H1 (cell line): ENCODE measurements around the gene RAB3IL1. TPM values are rescaled to one million over a fixed set of nuclear protein-coding genes. Genes with fewer than 3 reads are reported as not detected.
A peak's percentile ranks its signal among the peaks of the same experiment; 100 is the strongest.

Source experiments
- CTCF ChIA-PET: fragments of 300-600 bp; sonication (Branson Sonifier 250); formaldehyde crosslinking; loops from one replicate; lab custom pipeline; 2021; ENCODE audit not compliant: partially characterized antibody; lab: Charles Lee
- POLR2A ChIA-PET: fragments of 300-600 bp; sonication (Branson Sonifier 250); formaldehyde crosslinking; loops from one replicate; lab custom pipeline; 2021; ENCODE audit warnings: inconsistent platforms; ENCODE audit not compliant: partially characterized antibody; lab: Charles Lee
- DNase-seq, 2 experiments: peaks; one replicate each; pipeline versions ENCODE4 v3.0.0 to v3.0.0-alpha.2; 2010 to 2022; ENCODE audit warnings: low spot score in 2 of 2, low read depth in 1 of 2, mixed read lengths in 1 of 2
- FAIRE-seq: peaks from 2 replicates; lab custom pipeline; 2011; peaks lifted over from hg19 to GRCh38; lab: Jason Lieb, UNC
- H2AFZ ChIP-seq: 2 replicates; pipeline ENCODE4 v1.8.1; 2012; ENCODE audit warnings: low read length, inconsistent platforms
- H2AK5ac ChIP-seq: 2 replicates; pipeline ENCODE4 v1.6.1; 2013; ENCODE audit warnings: low read depth, low read length
- H2BK120ac ChIP-seq: replicated peaks from 2 replicates; pipeline ENCODE3; 2013; ENCODE audit warnings: low read depth, low read length, inconsistent platforms
- H2BK12ac ChIP-seq: 2 replicates; pipeline ENCODE4 v1.6.1; 2013; ENCODE audit warnings: low read depth, low read length
- H2BK15ac ChIP-seq: 2 replicates; pipeline ENCODE4 v1.6.1; 2013; ENCODE audit warnings: low read length
- H2BK20ac ChIP-seq: 2 replicates; pipeline ENCODE4 v1.6.1; 2013; ENCODE audit warnings: low read length
- H2BK5ac ChIP-seq: 2 replicates; pipeline ENCODE4 v1.6.1; 2013; ENCODE audit warnings: low read depth, low read length
- H3K14ac ChIP-seq: 2 replicates; pipeline ENCODE4 v1.6.1; 2013; ENCODE audit warnings: inconsistent platforms; ENCODE audit not compliant: insufficient read length
- H3K18ac ChIP-seq: 2 replicates; pipeline ENCODE4 v1.6.1; 2013; ENCODE audit warnings: low read length; ENCODE audit errors: extremely low read depth
- H3K23ac ChIP-seq: 2 replicates; pipeline ENCODE4 v1.6.1; 2013; ENCODE audit warnings: inconsistent platforms; ENCODE audit not compliant: insufficient read length
- H3K23me2 ChIP-seq: 2 replicates; pipeline ENCODE4 v1.6.1; 2013; ENCODE audit warnings: low read depth, low read length
- H3K27ac ChIP-seq: 2 replicates; pipeline ENCODE4 v1.6.1; 2011; ENCODE audit warnings: low read depth, low read length, inconsistent platforms
- H3K27me3 ChIP-seq, 4 experiments: replicated peaks in 1 of 4; 1 replicate in 1 of 4; 2 replicates in 3 of 4; pipeline versions ENCODE4 v1.6.1 to v1.8.1; 2011 to 2013; ENCODE audit warnings: low read length in 3 of 4, mild to moderate bottlenecking in 3 of 4, inconsistent platforms in 2 of 4, mixed read lengths in 2 of 4, moderate library complexity in 1 of 4; ENCODE audit not compliant: control insufficient read depth in 3 of 4, insufficient read depth in 3 of 4; ENCODE audit errors: extremely low read depth in 1 of 4
- H3K36me3 ChIP-seq, 4 experiments: 2 replicates each; pipeline versions ENCODE4 v1.6.1 to v1.8.1; 2011 to 2013; ENCODE audit warnings: mild to moderate bottlenecking in 4 of 4, low read length in 3 of 4, moderate library complexity in 2 of 4, control low read depth in 1 of 4, inconsistent platforms in 1 of 4; ENCODE audit not compliant: insufficient read depth in 4 of 4, control insufficient read depth in 2 of 4
- H3K4ac ChIP-seq: replicated peaks from 2 replicates; pipeline ENCODE3; 2013; ENCODE audit warnings: low read length, low read depth, mixed read lengths, inconsistent platforms; ENCODE audit not compliant: insufficient read length
- H3K4me1 ChIP-seq, 4 experiments: replicated peaks in 1 of 4; 1 replicate in 1 of 4; 2 replicates in 3 of 4; pipeline versions ENCODE4 v1.6.1 to v1.8.1; 2011 to 2013; ENCODE audit warnings: low read length in 3 of 4, inconsistent platforms in 2 of 4, mixed read lengths in 1 of 4; ENCODE audit not compliant: insufficient read depth in 4 of 4, control insufficient read depth in 3 of 4
- H3K4me2 ChIP-seq, 2 experiments: 2 replicates each; pipeline versions ENCODE4 v1.6.1 to v1.8.1; 2011 to 2013; ENCODE audit warnings: low read depth in 2 of 2, low read length in 2 of 2, control low read depth in 1 of 2, inconsistent platforms in 1 of 2, mild to moderate bottlenecking in 1 of 2; ENCODE audit not compliant: insufficient read depth in 1 of 2
- H3K4me3 ChIP-seq, 4 experiments: fragments of 200-600, 300-600 bp in 1 of 4; sonication (generic), shearing (Covaris generic), sonication (Bioruptor Twin) in 1 of 4; 2 replicates each; pipeline versions ENCODE4 v1.5.1 to v1.8.1; 2011 to 2016; ENCODE audit warnings: low read length in 4 of 4, low read depth in 3 of 4, control low read depth in 2 of 4, inconsistent platforms in 2 of 4, mild to moderate bottlenecking in 2 of 4, mixed read lengths in 1 of 4, moderate library complexity in 1 of 4; ENCODE audit not compliant: insufficient read depth in 2 of 4; ENCODE audit errors: extremely low read depth in 1 of 4
- H3K56ac ChIP-seq: replicated peaks from 2 replicates; pipeline ENCODE3; 2013; ENCODE audit warnings: low read depth, mild to moderate bottlenecking, mixed read lengths, low read length, inconsistent platforms; ENCODE audit not compliant: insufficient read length
- H3K79me1 ChIP-seq: 2 replicates; pipeline ENCODE4 v1.6.1; 2013; ENCODE audit warnings: low read depth, low read length, control low read depth
- H3K79me2 ChIP-seq, 2 experiments: 2 replicates each; pipeline versions ENCODE4 v1.6.1 to v1.8.1; 2012 to 2013; ENCODE audit warnings: low read length in 2 of 2, mild to moderate bottlenecking in 2 of 2, inconsistent platforms in 1 of 2; ENCODE audit not compliant: insufficient read depth in 2 of 2, control insufficient read depth in 1 of 2
- H3K9ac ChIP-seq, 4 experiments: replicated peaks in 1 of 4; 1 replicate in 1 of 4; 2 replicates in 3 of 4; pipeline versions ENCODE4 v1.6.1 to v1.8.1; 2011 to 2013; ENCODE audit warnings: low read depth in 3 of 4, low read length in 3 of 4, control low read depth in 2 of 4, mild to moderate bottlenecking in 2 of 4, moderate library complexity in 2 of 4, inconsistent platforms in 1 of 4; ENCODE audit errors: extremely low read depth in 1 of 4
- H3K9me3 ChIP-seq, 2 experiments: 2 replicates each; pipeline versions ENCODE4 v1.6.1 to v1.8.1; 2012 to 2013; ENCODE audit warnings: mild to moderate bottlenecking in 2 of 2, moderate library complexity in 2 of 2, control low read depth in 1 of 2, inconsistent platforms in 1 of 2, low read depth in 1 of 2, low read length in 1 of 2, mixed read lengths in 1 of 2; ENCODE audit not compliant: insufficient read depth in 2 of 2
- H4K20me1 ChIP-seq, 2 experiments: replicated peaks in 1 of 2; 2 replicates each; pipeline versions ENCODE3 to v1.8.1; 2011 to 2013; ENCODE audit warnings: inconsistent platforms in 2 of 2, low read length in 2 of 2, mild to moderate bottlenecking in 1 of 2; ENCODE audit not compliant: insufficient read depth in 2 of 2, control insufficient read depth in 1 of 2
- H4K5ac ChIP-seq: 2 replicates; pipeline ENCODE4 v1.6.1; 2013; ENCODE audit warnings: low read length, low read depth, mixed read lengths, inconsistent platforms; ENCODE audit not compliant: insufficient read length
- H4K8ac ChIP-seq: 2 replicates; pipeline ENCODE4 v1.8.0; 2013; ENCODE audit warnings: mild to moderate bottlenecking, moderate library complexity, low read length, inconsistent platforms; ENCODE audit not compliant: insufficient read depth; ENCODE audit errors: extremely low read depth
- H4K91ac ChIP-seq: replicated peaks from 2 replicates; pipeline ENCODE3; 2013; ENCODE audit warnings: low read length, mixed read lengths, inconsistent platforms; ENCODE audit not compliant: insufficient read length
- BACH1 ChIP-seq: IDR thresholded peaks from 2 replicates; pipeline ENCODE4 v1.6.1; 2012; ENCODE audit warnings: low read length, improper control_type of control experiment
- EP300 ChIP-seq, 2 experiments: IDR thresholded peaks; 1 replicate in 1 of 2; 2 replicates in 1 of 2; pipeline ENCODE4 v1.6.1; 2011 to 2012; ENCODE audit warnings: low read depth in 2 of 2, low read length in 2 of 2, mild to moderate bottlenecking in 2 of 2, borderline replicate concordance in 1 of 2, inconsistent platforms in 1 of 2, moderate library complexity in 1 of 2
- FOSL1 ChIP-seq: IDR thresholded peaks from 2 replicates; pipeline ENCODE4 v1.6.1; 2011; ENCODE audit warnings: mild to moderate bottlenecking, low read depth, low read length, moderate library complexity; ENCODE audit not compliant: insufficient read depth
- GTF2F1 ChIP-seq: IDR thresholded peaks from 2 replicates; pipeline ENCODE4 v1.6.1; 2012; ENCODE audit warnings: low read depth, low read length, improper control_type of control experiment, borderline replicate concordance
- NRF1 ChIP-seq: IDR thresholded peaks from 2 replicates; pipeline ENCODE4 v1.6.1; 2011; ENCODE audit warnings: mild to moderate bottlenecking, low read depth, low read length, improper control_type of control experiment
- SP1 ChIP-seq: IDR thresholded peaks from 2 replicates; pipeline ENCODE4 v1.6.1; 2011; ENCODE audit warnings: low read depth, low read length
- TAF1 ChIP-seq: IDR thresholded peaks from 2 replicates; pipeline ENCODE4 v1.6.1; 2011; ENCODE audit warnings: mild to moderate bottlenecking, low read depth, low read length
- WGBS, 2 experiments: shearing (Covaris generic) in 1 of 2; methylation state at CpG; one replicate each; pipeline versions ENCODE4 v1.1.6 to v1.1.7; 2013 to 2015; ENCODE audit warnings: low lambda C conversion rate in 2 of 2, mixed read lengths in 2 of 2, inconsistent platforms in 1 of 2, low coverage in 1 of 2, missing lambda C conversion rate in 1 of 2; ENCODE audit not compliant: insufficient replicate concordance in 2 of 2, insufficient coverage in 1 of 2, insufficient read length in 1 of 2; ENCODE audit errors: extremely low coverage in 1 of 2, missing lambda C conversion rate in 1 of 2; 5-methylcytosine and 5-hydroxymethylcytosine counted together
- polyA plus RNA-seq, 7 experiments: library from polyadenylated mRNA; depleted of rRNA in 3 of 7; stranded (reverse) in 5 of 7; unstranded in 2 of 7; fragments of >200 nt in 5 of 7; fragments of 200-250 nt in 2 of 7; gene quantifications; 1 replicate in 5 of 7; 2 replicates in 1 of 7; 4 replicates in 1 of 7; pipeline versions ENCODE4 v1.2.1 to v1.2.3, GENCODE V29; 2011 to 2013; ENCODE audit warnings: missing spikeins in 2 of 7, mixed read lengths in 2 of 7
- total RNA-seq: library from RNA; stranded (reverse); fragmentation: NEBNext Ultra II Directional; extraction: Animal tissue kit (Norgen Biotek cat#: 25700); gene quantifications from 2 replicates; pipeline ENCODE4 v1.2.1, GENCODE V29; 2021

RAB3IL1 gene
- total and polyA plus RNA-seq, 2 of the 8 experiments (the other 6 are each of a cell fraction or from before 2014, with no cell fraction given): 6.8 to 7.9 TPM

DNA sequence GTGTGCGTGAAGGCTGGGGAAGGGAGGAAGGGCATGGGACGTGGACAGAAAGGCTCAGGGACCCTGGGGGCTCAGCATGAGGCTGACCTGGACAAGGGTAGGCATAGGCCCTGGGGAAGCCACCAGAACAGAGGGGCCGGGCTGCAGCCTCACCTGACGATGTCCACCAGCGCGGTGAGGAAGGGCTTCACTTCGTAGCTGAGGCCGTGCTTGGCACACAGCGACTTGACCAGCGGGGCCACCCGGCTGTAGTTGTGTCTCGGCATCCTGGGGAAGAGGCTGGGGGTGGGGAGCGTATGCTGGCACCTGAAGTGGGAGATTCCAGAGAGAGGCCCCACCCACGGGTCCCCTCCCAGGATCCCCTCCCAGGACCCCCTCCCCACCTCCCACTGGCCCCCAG lies 41.7 kb downstream of the RAB3IL1 start:
- Histone ChIP-seq H2BK15ac (no peak overlapping the region), H4K91ac (no peak overlapping the region), H4K5ac (no peak overlapping the region), H3K9me3 (no peaks in the 10 kb centered on the region), H3K4me3 (no peak overlapping the region), H3K27me3 (peaks cover 0 to 11% (median 8%) of the 10 kb centered on the region in 4 experiments; a peak in 5 of 7 replicates), H2BK12ac (0 out of 2 replicates have a peak overlapping the region, but pooled peaks have one; percentile 33), H3K23ac (no peak overlapping the region), H3K4ac (no peak overlapping the region), H3K79me1 (no peaks in the 10 kb centered on the region), H3K27ac (no peak overlapping the region), H3K23me2 (no peaks in the 10 kb centered on the region), H3K36me3 (peaks cover 0 to 4% (median 0%) of the 10 kb centered on the region in 4 experiments; a peak in 1 of 8 replicates), H3K18ac (no peak overlapping the region), H3K9ac (no peak overlapping the region), H3K4me1 (peaks cover 5 to 17% (median 8%) of the 10 kb centered on the region in 4 experiments; a peak in 6 of 7 replicates), H3K14ac (no peak overlapping the region), H4K20me1 (peaks cover 0 to 3% of the 10 kb centered on the region in 2 experiments), H3K56ac (no peak overlapping the region), H2AK5ac (no peak overlapping the region), H3K4me2 (no peak overlapping the region), H2BK5ac (0 out of 2 replicates have a peak overlapping the region, but pooled peaks have one; percentile 49), H2BK120ac (no peak overlapping the region), H3K79me2 (no peaks in the 10 kb centered on the region), H2BK20ac (no peak overlapping the region), H2AFZ (no peak overlapping the region), H4K8ac (no peak overlapping the region)
- FAIRE-seq: no peak
- ChIA-PET POLR2A (interaction anchor here (0.9 to 3.1 kb wide), 3 partner anchors 9 to 90 kb away, joined by 3 to 15 read pairs (median 3); no protein-coding TSS in a partner anchor), CTCF (interaction anchor here (0.5 to 10.9 kb wide), 8 partner anchors 8 to 743 kb away, joined by 3 to 172 read pairs (median 4); no protein-coding TSS in a partner anchor)
- DNase-seq: no peak
- TF ChIP-seq NRF1: no peak
- TF ChIP-seq FOSL1: no peak
- no peak for TF ChIP-seq SP1
- TF ChIP-seq BACH1: no peak
- TF ChIP-seq EP300 (IDR thresholded peaks at IDR 0.05; ENCODE audit: borderline replicate concordance in 1 of 2, low read depth in 2 of 2, low read length in 2 of 2): no peak
- no peak for TF ChIP-seq TAF1
- no peak for TF ChIP-seq GTF2F1
- 92% methylated on average over 13 of the region's 14 CpGs; no CpG with 5 or more reads in 1 of the 2 experiments for WGBS, 2 experiments
